ENCODE data around the gene EFCAB11. TPM values are rescaled to one million over a fixed set of nuclear protein-coding genes. Genes with fewer than 3 reads are reported as not detected.

The EFCAB11 gene
- total and polyA plus RNA-seq, 9 of the 15 experiments (the other 6 are each of a cell fraction or from before 2014, with no cell fraction given), result 13.4 to 37.9 (median 17.4) TPM

GRCh38 chr14:89921346-89921745 is 33.2 kb downstream of the EFCAB11 start:
- Histone ChIP-seq H3K27ac (ENCODE audit: extremely low read depth, low read depth, low read length) (no peak overlapping the region), H4K20me1 (replicated peaks; ENCODE audit: control insufficient read depth, insufficient read depth, low read length) (no peaks in the 10 kb centered on the region), H3K9ac (ENCODE audit: insufficient read depth in 1 of 2, low read depth in 2 of 2, low read length in 2 of 2) (no peak overlapping the region), H3K27me3 (ENCODE audit: control insufficient read depth in 2 of 2, insufficient read depth in 2 of 2, low read length in 2 of 2) (no peaks in the 10 kb centered on the region), H3K36me3 (ENCODE audit: control insufficient read depth, insufficient read depth, low read length) (no peaks in the 10 kb centered on the region), H3K4me2 (ENCODE audit: insufficient read depth, low read length) (no peak overlapping the region), H3K79me2 (ENCODE audit: control insufficient read depth, insufficient read depth, low read length) (no peaks in the 10 kb centered on the region), H3K9me3 (replicated peaks; ENCODE audit: control insufficient read depth, insufficient read depth, low read depth, low read length) (no peaks in the 10 kb centered on the region), H3K4me1 (replicated peaks in 1 of 2; ENCODE audit: control insufficient read depth in 2 of 2, insufficient read depth in 2 of 2, low read length in 2 of 2) (no peaks in the 10 kb centered on the region), H3K9me1 (ENCODE audit: control insufficient read depth, insufficient read depth, low read length) (no peaks in the 10 kb centered on the region), H3K4me3 (no peak overlapping the region), H2AFZ (ENCODE audit: low read depth, low read length) (no peak overlapping the region)
- ATAC-seq (no peak), DNase-seq (ENCODE audit: extremely low read depth in 1 of 4, low spot score in 3 of 4) (no peak), FAIRE-seq (no peak)
- BruUV-seq (replicated peaks), result no TSS peak
- WGBS (ENCODE audit: insufficient coverage, low coverage, missing lambda C conversion rate), result 53% methylated on average over 3 of the region's 3 CpGs
- in situ Hi-C loops (cut with MboI) (no loop called here), intact Hi-C loops (cut with micrococcal nuclease) (no loop called here)
- CTCF ChIA-PET (ENCODE audit: low intra/inter-chr PET ratio), result interaction anchor here (0.6 kb wide), 1 partner anchor 889 kb away, joined by 3 read pairs; no protein-coding TSS in a partner anchor
- POLR2A ChIA-PET, result no interaction called here
- TF ChIP-seq THAP7 (CRISPR knock-in tag; IDR thresholded peaks at IDR 0.05), result no peak
- TF ChIP-seq ZNF232 (CRISPR knock-in tag; IDR thresholded peaks at IDR 0.05), result no peak
- no peak for TF ChIP-seq HDAC3 (IDR thresholded peaks at IDR 0.05; ENCODE audit: borderline replicate concordance, partially characterized antibody)
- TF ChIP-seq SP2 (IDR thresholded peaks at IDR 0.05; ENCODE audit: extremely low read depth, low read depth, low read length, poor library complexity, severe bottlenecking), result no peak
- no peak for TF ChIP-seq ZBTB33 (CRISPR knock-in tag; IDR thresholded peaks at IDR 0.05)
- no peak for TF ChIP-seq DEAF1 (CRISPR knock-in tag; IDR thresholded peaks at IDR 0.05)
- TF ChIP-seq RBM34 (IDR thresholded peaks at IDR 0.05; ENCODE audit: borderline replicate concordance, insufficient read depth, low read length), result no peak
- no peak for TF ChIP-seq ZBTB1 (CRISPR knock-in tag; IDR thresholded peaks at IDR 0.05; ENCODE audit: borderline replicate concordance, low read depth)
